ENCODE results near the gene BNIP3. TPM values are rescaled to one million over a fixed set of nuclear protein-coding genes. Genes with fewer than 3 reads are reported as not detected.

BNIP3 gene
- total and polyA plus RNA-seq, 4 donors, result 36.8 to 151 (median 114) TPM

- no peaks in the 10 kb centered on the region for H3K27me3 ChIP-seq (ENCODE audit: control insufficient read depth in 4 of 4, insufficient read depth in 4 of 4, low read length in 3 of 4)
- peaks cover 0 to 2% (median 0%) of the 10 kb centered on the region in 4 donors for H3K36me3 ChIP-seq (ENCODE audit: control insufficient read depth in 4 of 4, insufficient read depth in 3 of 4, low read depth in 1 of 4, low read length in 3 of 4)
- H3K27ac ChIP-seq (ENCODE audit: low read depth in 1 of 2, low read length in 2 of 2), result no peak overlapping the region
- 97% methylated on average over 9 of the region's 9 CpGs for WGBS
- no peak for DNase-seq (ENCODE audit: low spot score)
- H3K9me3 ChIP-seq (ENCODE audit: control insufficient read depth in 4 of 4, low read length in 3 of 4), result no peaks in the 10 kb centered on the region
- TF ChIP-seq RXRA (IDR thresholded peaks at IDR 0.05) (no peak), REST (IDR thresholded peaks at IDR 0.05) (no peak), ATF3 (IDR thresholded peaks at IDR 0.05) (no peak), NR2F2 (IDR thresholded peaks at IDR 0.05) (no peak)
- no peak overlapping the region for H3K4me3 ChIP-seq (ENCODE audit: low read depth in 1 of 3, low read length in 3 of 3)
- H3K9ac ChIP-seq (ENCODE audit: low read depth in 1 of 2, low read length in 2 of 2), result no peak overlapping the region
- H3K4me1 ChIP-seq (ENCODE audit: control insufficient read depth in 4 of 4, insufficient read depth in 4 of 4, low read length in 3 of 4), result peaks cover 0 to 13% (median 10%) of the 10 kb centered on the region in 4 donors
These were observed 56.0 kb downstream of the BNIP3 start for GRCh38 chr10:131925716-131926115.

- Histone ChIP-seq H3K4me1 (ENCODE audit: control insufficient read depth in 4 of 4, insufficient read depth in 4 of 4, low read length in 3 of 4) (peaks cover 0 to 13% (median 10%) of the 10 kb centered on the region in 4 donors), H3K4me3 (ENCODE audit: low read depth in 1 of 3, low read length in 3 of 3) (no peak overlapping the region), H3K27ac (ENCODE audit: low read depth in 1 of 2, low read length in 2 of 2) (no peak overlapping the region)
These were observed 56.6 kb downstream of the BNIP3 start for GRCh38 chr10:131925011-131925649.

More at GRCh38 chr10:131925011-131925649, 56.6 kb downstream of the BNIP3 start:
- no peak for DNase-seq (ENCODE audit: low spot score)
- Histone ChIP-seq H3K9ac (ENCODE audit: low read depth in 1 of 2, low read length in 2 of 2) (no peak overlapping the region), H3K27me3 (ENCODE audit: control insufficient read depth in 4 of 4, insufficient read depth in 4 of 4, low read length in 3 of 4) (no peaks in the 10 kb centered on the region), H3K9me3 (ENCODE audit: control insufficient read depth in 4 of 4, low read length in 3 of 4) (no peaks in the 10 kb centered on the region), H3K36me3 (ENCODE audit: control insufficient read depth in 4 of 4, insufficient read depth in 3 of 4, low read depth in 1 of 4, low read length in 3 of 4) (peaks cover 0 to 2% (median 0%) of the 10 kb centered on the region in 4 donors)
- no peak for TF ChIP-seq ATF3 (IDR thresholded peaks at IDR 0.05)
- TF ChIP-seq TAF1 (conservative IDR thresholded peaks at IDR 0.05), result no peak
- TF ChIP-seq JUND (IDR thresholded peaks at IDR 0.05), result no peak
- no peak for TF ChIP-seq EGR1 (IDR thresholded peaks at IDR 0.05; ENCODE audit: low read depth in 2 of 2)
- TF ChIP-seq ZBTB33 (IDR thresholded peaks at IDR 0.05), result no peak
- no peak for TF ChIP-seq FOXA1 (IDR thresholded peaks at IDR 0.05)
- TF ChIP-seq FOXA2 (IDR thresholded peaks at IDR 0.05), result no peak
- TF ChIP-seq HNF4A (conservative IDR thresholded peaks at IDR 0.05), result no peak
- no peak for TF ChIP-seq RAD21 (IDR thresholded peaks at IDR 0.05)
- no peak for TF ChIP-seq GABPA (IDR thresholded peaks at IDR 0.05 in 1 of 2, conservative IDR thresholded peaks at IDR 0.05 in 1 of 2)
- no peak for TF ChIP-seq HNF4G (IDR thresholded peaks at IDR 0.05)

Measured in liver (tissue), 9 donors.